ENCODE results near the gene SMARCA2.

The SMARCA2 gene

DNA sequence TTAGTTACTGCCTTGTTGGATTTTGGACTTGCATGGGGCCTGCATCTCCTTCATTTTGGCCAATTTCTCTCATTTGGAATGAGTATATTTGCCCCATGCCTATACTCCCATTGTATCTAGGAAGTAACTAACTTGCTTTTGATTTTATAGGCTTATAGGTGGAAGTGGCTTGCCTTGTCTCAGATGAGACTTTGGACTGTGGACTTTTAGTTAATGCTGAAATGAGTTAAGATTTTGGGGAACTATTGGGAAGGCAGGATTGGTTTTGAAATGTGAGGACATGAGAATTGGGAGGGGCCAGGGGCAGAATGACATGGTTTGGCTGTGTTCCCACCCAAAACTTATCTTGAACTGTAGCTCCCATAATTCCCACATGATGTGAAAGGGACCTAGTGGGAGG lies 42.5 kb upstream of the SMARCA2 start:
- no peak overlapping the region for H2AFZ ChIP-seq (ENCODE audit: insufficient read depth, low read length, poor library complexity)
- H3K4me1 ChIP-seq (ENCODE audit: control insufficient read depth in 1 of 2, insufficient read depth in 2 of 2, low read length in 2 of 2) = peaks cover 0 to 2% of the 10 kb centered on the region in 2 experiments
- H2BK5ac ChIP-seq (ENCODE audit: low read depth, low read length, poor library complexity) = no peak overlapping the region
- H3K27me3 ChIP-seq (ENCODE audit: insufficient read depth, low read length) = no peaks in the 10 kb centered on the region
- H3K18ac ChIP-seq (ENCODE audit: low read length) = no peak overlapping the region
- H3K36me3 ChIP-seq (ENCODE audit: control insufficient read depth in 1 of 2, insufficient read depth in 2 of 2, low read length in 2 of 2) = no peaks in the 10 kb centered on the region
- no peaks in the 10 kb centered on the region for H3K79me2 ChIP-seq (ENCODE audit: control insufficient read depth, insufficient read depth, low read length, poor library complexity)
- H3K27ac ChIP-seq (ENCODE audit: low read depth, low read length) = no peak overlapping the region
- no peak overlapping the region for H3K4me2 ChIP-seq (ENCODE audit: low read length)
- H2BK120ac ChIP-seq (ENCODE audit: insufficient read depth, low read length, poor library complexity) = no peak overlapping the region
- H3K23ac ChIP-seq (ENCODE audit: low read length) = no peak overlapping the region
- H4K12ac ChIP-seq (ENCODE audit: low read depth, low read length) = no peak overlapping the region
- no peak overlapping the region for H4K8ac ChIP-seq (ENCODE audit: low read depth, low read length)
- H3K9ac ChIP-seq (ENCODE audit: low read length) = no peak overlapping the region
- H3K4me3 ChIP-seq (ENCODE audit: low read depth, low read length) = no peak overlapping the region
- no peak overlapping the region for H3K4ac ChIP-seq (ENCODE audit: low read depth, low read length)
- no peak overlapping the region for H2BK12ac ChIP-seq (ENCODE audit: low read length)
- H3K9me3 ChIP-seq (ENCODE audit: insufficient read depth, low read depth, low read length) = peaks cover 6% of the 10 kb centered on the region
- no peak overlapping the region for H3K14ac ChIP-seq (ENCODE audit: low read length)
- no peak for DNase-seq
- H4K91ac ChIP-seq (ENCODE audit: low read depth, low read length) = no peak overlapping the region
- H3K79me1 ChIP-seq (ENCODE audit: low read length) = peaks cover 2% of the 10 kb centered on the region
- H2AK5ac ChIP-seq (ENCODE audit: low read length) = no peak overlapping the region

DNA sequence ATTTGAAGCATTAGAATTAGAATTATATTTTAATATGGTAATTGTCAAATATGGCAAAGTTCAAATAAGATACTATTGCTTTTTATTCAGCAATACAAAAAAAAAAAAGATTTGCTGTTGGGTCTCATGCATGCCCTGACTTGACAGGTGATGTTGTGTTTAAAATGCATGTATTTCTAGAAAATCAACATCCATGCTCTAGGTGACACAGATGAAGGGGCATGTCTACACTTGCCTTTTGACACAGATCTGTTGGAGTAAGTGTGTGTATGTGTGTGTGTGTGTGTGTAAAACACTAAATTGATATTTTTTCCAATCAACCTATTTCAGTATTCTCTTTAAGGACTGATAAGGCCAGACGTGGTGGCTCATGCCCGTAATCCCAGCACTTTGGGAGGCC lies 38.1 kb upstream of the SMARCA2 start:
- H2AFZ ChIP-seq (ENCODE audit: insufficient read depth, low read length, poor library complexity) = no peak overlapping the region
- H3K9ac ChIP-seq (ENCODE audit: low read length) = no peak overlapping the region
- no peak overlapping the region for H4K91ac ChIP-seq (ENCODE audit: low read depth, low read length)
- H3K4me3 ChIP-seq (ENCODE audit: low read depth, low read length) = no peak overlapping the region
- H3K23ac ChIP-seq (ENCODE audit: low read length) = no peak overlapping the region
- no peaks in the 10 kb centered on the region for H3K36me3 ChIP-seq (ENCODE audit: control insufficient read depth in 1 of 2, insufficient read depth in 2 of 2, low read length in 2 of 2)
- H4K12ac ChIP-seq (ENCODE audit: low read depth, low read length) = no peak overlapping the region
- H3K27ac ChIP-seq (ENCODE audit: low read depth, low read length) = no peak overlapping the region
- H3K4me1 ChIP-seq (ENCODE audit: control insufficient read depth in 1 of 2, insufficient read depth in 2 of 2, low read length in 2 of 2) = peaks cover 0 to 2% of the 10 kb centered on the region in 2 experiments
- no peak overlapping the region for H3K4ac ChIP-seq (ENCODE audit: low read depth, low read length)
- H3K79me2 ChIP-seq (ENCODE audit: control insufficient read depth, insufficient read depth, low read length, poor library complexity) = no peaks in the 10 kb centered on the region
- H2BK5ac ChIP-seq (ENCODE audit: low read depth, low read length, poor library complexity) = no peak overlapping the region
- no peak overlapping the region for H3K4me2 ChIP-seq (ENCODE audit: low read length)
- no peak overlapping the region for H3K14ac ChIP-seq (ENCODE audit: low read length)
- WGBS (ENCODE audit: extremely low coverage, insufficient coverage, insufficient read length) = no CpG with 5 or more reads among the region's 2 CpGs
- no peak overlapping the region for H2BK120ac ChIP-seq (ENCODE audit: insufficient read depth, low read length, poor library complexity)
- DNase-seq = no peak
- peaks cover 5% of the 10 kb centered on the region for H3K9me3 ChIP-seq (ENCODE audit: insufficient read depth, low read depth, low read length)
- H2AK5ac ChIP-seq (ENCODE audit: low read length) = no peak overlapping the region
- H4K8ac ChIP-seq (ENCODE audit: low read depth, low read length) = no peak overlapping the region
- no peaks in the 10 kb centered on the region for H3K27me3 ChIP-seq (ENCODE audit: insufficient read depth, low read length)
- peaks cover 2% of the 10 kb centered on the region for H3K79me1 ChIP-seq (ENCODE audit: low read length)
- H3K18ac ChIP-seq (ENCODE audit: low read length) = no peak overlapping the region
- no peak overlapping the region for H2BK12ac ChIP-seq (ENCODE audit: low read length)

DNA sequence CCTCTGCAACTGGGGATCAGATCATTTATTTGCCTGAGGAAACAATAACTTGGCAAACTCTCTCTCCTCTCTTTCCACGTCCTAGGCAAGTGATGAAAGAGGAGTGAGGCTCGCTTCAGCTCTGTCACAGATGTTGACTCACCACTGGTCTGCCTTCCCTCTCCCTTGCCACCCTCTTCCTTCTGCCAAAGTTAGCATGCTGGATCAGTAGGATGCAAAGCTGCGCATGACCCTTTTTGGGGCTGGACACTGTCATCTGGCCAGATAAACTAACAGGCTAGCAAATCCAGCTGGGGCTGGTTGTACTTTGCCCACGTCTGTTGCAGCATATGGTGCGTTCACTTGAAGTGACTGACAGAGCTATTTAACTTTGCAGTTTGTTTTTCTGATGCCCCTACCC lies 36.2 kb upstream of the SMARCA2 start:
- no CpG with 5 or more reads among the region's 5 CpGs for WGBS (ENCODE audit: extremely low coverage, insufficient coverage, insufficient read length)
- peaks cover 0 to 2% of the 10 kb centered on the region in 2 experiments for H3K4me1 ChIP-seq (ENCODE audit: control insufficient read depth in 1 of 2, insufficient read depth in 2 of 2, low read length in 2 of 2)

DNA sequence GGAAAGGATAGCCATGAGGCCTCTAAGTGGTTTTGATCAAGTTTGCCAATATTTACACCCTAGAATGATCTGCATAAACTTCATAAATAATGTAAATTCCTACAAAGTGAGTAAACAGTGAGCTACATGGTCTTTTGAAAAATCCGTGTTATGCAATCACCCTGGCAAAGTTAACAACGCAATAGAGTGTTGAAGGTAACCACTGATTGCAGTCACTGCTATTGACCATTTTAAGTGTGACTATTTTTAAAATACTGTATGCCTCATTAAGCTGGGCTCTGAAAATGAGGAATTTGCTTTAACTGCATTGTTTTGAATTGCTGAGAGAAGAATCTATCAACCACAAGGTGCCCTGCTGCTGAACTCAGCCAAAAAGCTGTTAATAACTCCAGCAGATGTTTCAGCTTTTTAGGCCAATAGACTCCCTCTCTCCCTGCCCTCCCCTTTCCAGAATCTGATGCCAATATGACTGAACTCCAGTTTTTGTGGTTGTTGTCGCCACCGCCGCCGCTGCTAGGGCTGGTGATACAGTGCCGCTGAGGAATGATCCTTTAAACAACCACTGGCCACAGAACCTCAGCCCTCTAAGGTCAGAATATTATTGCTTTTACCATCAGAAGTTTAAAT lies 35.3 kb upstream of the SMARCA2 start:
- DNase-seq = peak in 1 of 2 donors; percentile 52
- Histone ChIP-seq H3K79me1 (ENCODE audit: low read length) (peaks cover 2% of the 10 kb centered on the region), H2AFZ (ENCODE audit: insufficient read depth, low read length, poor library complexity) (no peak overlapping the region), H3K4me1 (ENCODE audit: control insufficient read depth in 1 of 2, insufficient read depth in 2 of 2, low read length in 2 of 2) (peaks cover 0 to 2% of the 10 kb centered on the region in 2 experiments), H4K12ac (ENCODE audit: low read depth, low read length) (no peak overlapping the region), H3K4ac (ENCODE audit: low read depth, low read length) (no peak overlapping the region), H2BK12ac (ENCODE audit: low read length) (no peak overlapping the region), H3K9ac (ENCODE audit: low read length) (no peak overlapping the region), H3K23ac (ENCODE audit: low read length) (no peak overlapping the region), H2BK120ac (ENCODE audit: insufficient read depth, low read length, poor library complexity) (no peak overlapping the region), H3K14ac (ENCODE audit: low read length) (no peak overlapping the region), H3K36me3 (ENCODE audit: control insufficient read depth in 1 of 2, insufficient read depth in 2 of 2, low read length in 2 of 2) (no peaks in the 10 kb centered on the region), H3K9me3 (ENCODE audit: insufficient read depth, low read depth, low read length) (no peaks in the 10 kb centered on the region), H4K91ac (ENCODE audit: low read depth, low read length) (no peak overlapping the region), H2BK5ac (ENCODE audit: low read depth, low read length, poor library complexity) (no peak overlapping the region), H3K18ac (ENCODE audit: low read length) (no peak overlapping the region), H3K4me2 (ENCODE audit: low read length) (no peak overlapping the region), H3K4me3 (ENCODE audit: low read depth, low read length) (no peak overlapping the region), H3K27me3 (ENCODE audit: insufficient read depth, low read length) (no peaks in the 10 kb centered on the region), H2AK5ac (ENCODE audit: low read length) (no peak overlapping the region), H3K27ac (ENCODE audit: low read depth, low read length) (no peak overlapping the region), H3K79me2 (ENCODE audit: control insufficient read depth, insufficient read depth, low read length, poor library complexity) (no peaks in the 10 kb centered on the region), H4K8ac (ENCODE audit: low read depth, low read length) (no peak overlapping the region)
- WGBS (ENCODE audit: extremely low coverage, insufficient coverage, insufficient read length) = no CpG with 5 or more reads among the region's 7 CpGs

More for the DNA sequence above, 36.2 kb upstream of the SMARCA2 start:
- peak in 1 of 2 donors; percentile 1 for DNase-seq
- H3K27me3 ChIP-seq (ENCODE audit: insufficient read depth, low read length) = no peaks in the 10 kb centered on the region
- H3K27ac ChIP-seq (ENCODE audit: low read depth, low read length) = no peak overlapping the region
- H3K9ac ChIP-seq (ENCODE audit: low read length) = no peak overlapping the region
- peaks cover 2% of the 10 kb centered on the region for H3K79me1 ChIP-seq (ENCODE audit: low read length)
- H3K9me3 ChIP-seq (ENCODE audit: insufficient read depth, low read depth, low read length) = no peaks in the 10 kb centered on the region
- no peak overlapping the region for H3K4ac ChIP-seq (ENCODE audit: low read depth, low read length)
- H2AK5ac ChIP-seq (ENCODE audit: low read length) = no peak overlapping the region
- no peak overlapping the region for H2AFZ ChIP-seq (ENCODE audit: insufficient read depth, low read length, poor library complexity)
- H2BK5ac ChIP-seq (ENCODE audit: low read depth, low read length, poor library complexity) = no peak overlapping the region
- no peak overlapping the region for H3K4me3 ChIP-seq (ENCODE audit: low read depth, low read length)
- H4K12ac ChIP-seq (ENCODE audit: low read depth, low read length) = no peak overlapping the region
- no peaks in the 10 kb centered on the region for H3K79me2 ChIP-seq (ENCODE audit: control insufficient read depth, insufficient read depth, low read length, poor library complexity)
- no peak overlapping the region for H3K4me2 ChIP-seq (ENCODE audit: low read length)
- no peak overlapping the region for H4K8ac ChIP-seq (ENCODE audit: low read depth, low read length)
- H3K14ac ChIP-seq (ENCODE audit: low read length) = no peak overlapping the region
- no peak overlapping the region for H3K23ac ChIP-seq (ENCODE audit: low read length)
- no peaks in the 10 kb centered on the region for H3K36me3 ChIP-seq (ENCODE audit: control insufficient read depth in 1 of 2, insufficient read depth in 2 of 2, low read length in 2 of 2)
- no peak overlapping the region for H3K18ac ChIP-seq (ENCODE audit: low read length)
- no peak overlapping the region for H2BK12ac ChIP-seq (ENCODE audit: low read length)
- no peak overlapping the region for H4K91ac ChIP-seq (ENCODE audit: low read depth, low read length)
- H2BK120ac ChIP-seq (ENCODE audit: insufficient read depth, low read length, poor library complexity) = no peak overlapping the region
